Ovary (tissue), 9 donors: ENCODE measurements around the gene GSK3B. TPM values are rescaled to one million over a fixed set of nuclear protein-coding genes. Genes with fewer than 3 reads are reported as not detected.

Experiments used
- DNase-seq, 5 donors: peaks; one replicate each; pipeline ENCODE4 v3.0.0-alpha.2; 2019 to 2020
- H3K27ac ChIP-seq, 2 donors: fragments of 200-600 bp; one replicate each; pipeline versions ENCODE4 v1.5.1 to v1.8.0; 2019 to 2022
- H3K27me3 ChIP-seq: fragments of 200-600 bp; one replicate; pipeline ENCODE4 v1.8.0; 2022
- H3K36me3 ChIP-seq: fragments of 200-600 bp; sonication (generic); one replicate; pipeline ENCODE4 v1.5.1; 2019
- H3K4me1 ChIP-seq: one replicate; pipeline ENCODE4 v1.8.1; 2013; ENCODE audit warnings: mild to moderate bottlenecking, moderate library complexity; ENCODE audit not compliant: insufficient read depth
- H3K4me3 ChIP-seq: fragments of 200-600 bp; sonication (generic); one replicate; pipeline ENCODE4 v1.5.1; 2017
- H3K9me3 ChIP-seq, 2 donors: fragments of 200-600 bp in 1 of 2; sonication (generic) in 1 of 2; one replicate each; pipeline versions ENCODE4 v1.5.1 to v1.8.1; 2013 to 2019; ENCODE audit warnings: mild to moderate bottlenecking in 1 of 2, moderate library complexity in 1 of 2
- EP300 ChIP-seq: sonication (generic); formaldehyde crosslinking; IDR thresholded peaks from one replicate; pipeline ENCODE4 v1.6.1; 2017; ENCODE audit warnings: antibody characterized with exemption
- POLR2A ChIP-seq: fragments of 450-650 bp; IDR thresholded peaks from one replicate; pipeline ENCODE4 v1.6.1; 2017; ENCODE audit warnings: antibody characterized with exemption, mild to moderate bottlenecking, moderate library complexity
- WGBS, 3 donors: extraction: QIAGEN DNeasy Blood & Tissue Kit in 1 of 3; methylation state at CpG; one replicate each; pipeline versions ENCODE4 v1.1.5 to v1.1.7; 2013 to 2017; 5-methylcytosine and 5-hydroxymethylcytosine counted together
- intact Hi-C, 4 donors: fragments of 100-400 bp; cut with DNase I; formaldehyde crosslinking; loops; one replicate each; pipeline versions ENCODE4 v1.11.0 to v1.15.1; 2022 to 2023
- polyA plus RNA-seq, 2 donors: library from polyadenylated mRNA; stranded (reverse); fragments of 200-250 nt in 1 of 2; fragments of 350-450 nt in 1 of 2; fragmentation: Illumina TruSeq in 1 of 2; extraction: RNeasy Lipid Tissue Mini Kit (QIAGEN cat#74804) in 1 of 2; gene quantifications; one replicate each; pipeline ENCODE4 v1.2.3, GENCODE V29; 2013 to 2014
- total RNA-seq, 7 donors: library from RNA; depleted of rRNA in 2 of 7; stranded (reverse); fragments of >200 nt in 2 of 7; fragmentation: NEBNext Ultra II Directional in 3 of 7; extraction: Animal tissue kit (Norgen Biotek cat#: 25700) in 3 of 7; gene quantifications; one replicate each; pipeline versions ENCODE4 v1.1.0 to v1.2.4, GENCODE V29; 2016 to 2023
- TF ChIP-seq, protein P1 (sequence below), 3 donors: fragments of 450-650 bp in 2 of 3; fragments of 200-600 bp in 1 of 3; IDR thresholded peaks; one replicate each; pipeline versions ENCODE4 v1.5.1 to v1.8.0; 2016 to 2022; ENCODE audit warnings: antibody characterized with exemption in 3 of 3, mild to moderate bottlenecking in 1 of 3
- donor health status: DM: no; HTN: no; CAD: no; lungs with moderate emphysema.
- donor health status: DM: no; HTN: no; CAD: no.
- donor health status: Bipolar disorder and iron deficiency.
- donor health status: DM: yes; HTN: yes; CAD: no.
- donor health status: DM: no; HTN: no; CAD: no.
- donor health status: DM: yes; HTN: yes; CAD: no.

The GSK3B gene
- total and polyA plus RNA-seq, 9 donors = 8.3 to 38.4 (median 25.3) TPM

DNA sequence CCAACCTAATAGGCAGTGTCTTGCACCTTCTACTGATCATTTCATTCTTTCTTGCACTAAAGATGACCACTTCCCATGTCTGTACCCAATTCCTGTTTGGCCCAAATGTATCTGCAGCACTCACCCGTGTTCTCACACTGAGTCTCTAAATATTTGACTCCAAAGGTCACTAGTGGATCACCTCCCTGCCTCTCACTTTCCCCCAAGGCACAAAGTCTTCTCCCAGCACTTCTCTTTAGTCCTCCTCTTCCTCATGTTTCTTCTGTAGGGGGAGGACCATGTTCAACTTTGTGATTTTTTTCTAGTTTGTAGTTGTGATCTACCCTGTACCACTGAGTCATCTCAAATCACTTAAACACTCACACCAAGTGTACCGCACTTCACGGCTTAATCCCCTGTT lies 298.4 kb downstream of the GSK3B start:
- TF ChIP-seq, protein P1, sequence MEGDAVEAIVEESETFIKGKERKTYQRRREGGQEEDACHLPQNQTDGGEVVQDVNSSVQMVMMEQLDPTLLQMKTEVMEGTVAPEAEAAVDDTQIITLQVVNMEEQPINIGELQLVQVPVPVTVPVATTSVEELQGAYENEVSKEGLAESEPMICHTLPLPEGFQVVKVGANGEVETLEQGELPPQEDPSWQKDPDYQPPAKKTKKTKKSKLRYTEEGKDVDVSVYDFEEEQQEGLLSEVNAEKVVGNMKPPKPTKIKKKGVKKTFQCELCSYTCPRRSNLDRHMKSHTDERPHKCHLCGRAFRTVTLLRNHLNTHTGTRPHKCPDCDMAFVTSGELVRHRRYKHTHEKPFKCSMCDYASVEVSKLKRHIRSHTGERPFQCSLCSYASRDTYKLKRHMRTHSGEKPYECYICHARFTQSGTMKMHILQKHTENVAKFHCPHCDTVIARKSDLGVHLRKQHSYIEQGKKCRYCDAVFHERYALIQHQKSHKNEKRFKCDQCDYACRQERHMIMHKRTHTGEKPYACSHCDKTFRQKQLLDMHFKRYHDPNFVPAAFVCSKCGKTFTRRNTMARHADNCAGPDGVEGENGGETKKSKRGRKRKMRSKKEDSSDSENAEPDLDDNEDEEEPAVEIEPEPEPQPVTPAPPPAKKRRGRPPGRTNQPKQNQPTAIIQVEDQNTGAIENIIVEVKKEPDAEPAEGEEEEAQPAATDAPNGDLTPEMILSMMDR (IDR thresholded peaks at IDR 0.05) = no peak
- TF ChIP-seq EP300 = no peak
- no peak for TF ChIP-seq POLR2A
- Histone ChIP-seq H3K9me3 (no peaks in the 10 kb centered on the region), H3K4me1 (no peaks in the 10 kb centered on the region), H3K36me3 (no peaks in the 10 kb centered on the region), H3K4me3 (no peak overlapping the region), H3K27ac (no peak overlapping the region), H3K27me3 (no peaks in the 10 kb centered on the region)
- intact Hi-C loops = no loop called here
- no peak for DNase-seq
- WGBS, 3 donors = 77 to 84% (median 77%) methylated on average over 3 of the region's 3 CpGs

- intact Hi-C loops = no loop called here
- no peaks in the 10 kb centered on the region for H3K4me1 ChIP-seq
- no peak overlapping the region for H3K27ac ChIP-seq
- 48 to 64% (median 52%) methylated on average over 5 of the region's 5 CpGs for WGBS, 3 donors
- no peaks in the 10 kb centered on the region for H3K27me3 ChIP-seq
- no peaks in the 10 kb centered on the region for H3K36me3 ChIP-seq
- DNase-seq = no peak
- no peaks in the 10 kb centered on the region for H3K9me3 ChIP-seq
- H3K4me3 ChIP-seq = no peak overlapping the region
- TF ChIP-seq POLR2A = no peak
- TF ChIP-seq, protein P1 (IDR thresholded peaks at IDR 0.05) = no peak
- TF ChIP-seq EP300 = no peak
Observed at GRCh38 chr3:119794971-119795612, 299.2 kb downstream of the GSK3B start.

DNA sequence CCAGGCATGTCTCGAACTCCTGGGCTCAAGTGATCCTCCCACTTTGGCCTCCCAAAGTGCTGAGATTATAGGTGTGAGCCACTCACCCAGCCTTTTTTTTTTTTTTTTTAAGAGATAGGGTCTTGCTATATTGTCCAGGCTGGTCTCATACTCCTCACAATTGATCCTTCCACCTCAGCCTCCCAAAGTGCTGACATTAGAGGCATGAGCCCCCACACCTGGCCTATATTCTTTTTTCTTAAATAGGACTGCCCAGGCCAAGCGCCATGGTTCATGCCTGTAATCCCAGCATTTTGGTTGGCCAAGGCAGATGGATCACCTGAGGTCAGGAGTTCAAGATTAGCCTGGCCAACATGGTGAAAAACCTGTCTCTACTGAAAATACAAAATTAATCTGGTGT lies 299.8 kb downstream of the GSK3B start:
- DNase-seq = no peak
- 93 to 98% (median 96%) methylated on average over 2 of the region's 2 CpGs for WGBS, 3 donors
- H3K4me3 ChIP-seq = no peak overlapping the region
- intact Hi-C loops = no loop called here
- no peaks in the 10 kb centered on the region for H3K4me1 ChIP-seq
- H3K9me3 ChIP-seq = no peaks in the 10 kb centered on the region
- no peak overlapping the region for H3K27ac ChIP-seq
- TF ChIP-seq, protein P1 (IDR thresholded peaks at IDR 0.05) = no peak
- TF ChIP-seq POLR2A (no peak), EP300 (no peak)
- H3K27me3 ChIP-seq = no peaks in the 10 kb centered on the region
- H3K36me3 ChIP-seq = no peaks in the 10 kb centered on the region

- H3K27me3 ChIP-seq = no peaks in the 10 kb centered on the region
Observed at GRCh38 chr3:119792270-119792669, 302.0 kb downstream of the GSK3B start.

More at GRCh38 chr3:119792270-119792669, 302.0 kb downstream of the GSK3B start:
- intact Hi-C loops = no loop called here
- TF ChIP-seq, protein P1 (IDR thresholded peaks at IDR 0.05) = no peak
- no peak for TF ChIP-seq EP300
- no peak for TF ChIP-seq POLR2A
- no peaks in the 10 kb centered on the region for H3K4me1 ChIP-seq
- no peaks in the 10 kb centered on the region for H3K36me3 ChIP-seq
- DNase-seq = no peak
- 90 to 94% (median 92%) methylated on average over 8 of the region's 8 CpGs for WGBS, 3 donors
- H3K4me3 ChIP-seq = no peak overlapping the region
- H3K9me3 ChIP-seq = no peaks in the 10 kb centered on the region
- no peak overlapping the region for H3K27ac ChIP-seq
